Measurements from ENCODE around the gene AP1M1.
A peak's percentile ranks its signal among the peaks of the same experiment; 100 is the strongest.

AP1M1 gene

DNA sequence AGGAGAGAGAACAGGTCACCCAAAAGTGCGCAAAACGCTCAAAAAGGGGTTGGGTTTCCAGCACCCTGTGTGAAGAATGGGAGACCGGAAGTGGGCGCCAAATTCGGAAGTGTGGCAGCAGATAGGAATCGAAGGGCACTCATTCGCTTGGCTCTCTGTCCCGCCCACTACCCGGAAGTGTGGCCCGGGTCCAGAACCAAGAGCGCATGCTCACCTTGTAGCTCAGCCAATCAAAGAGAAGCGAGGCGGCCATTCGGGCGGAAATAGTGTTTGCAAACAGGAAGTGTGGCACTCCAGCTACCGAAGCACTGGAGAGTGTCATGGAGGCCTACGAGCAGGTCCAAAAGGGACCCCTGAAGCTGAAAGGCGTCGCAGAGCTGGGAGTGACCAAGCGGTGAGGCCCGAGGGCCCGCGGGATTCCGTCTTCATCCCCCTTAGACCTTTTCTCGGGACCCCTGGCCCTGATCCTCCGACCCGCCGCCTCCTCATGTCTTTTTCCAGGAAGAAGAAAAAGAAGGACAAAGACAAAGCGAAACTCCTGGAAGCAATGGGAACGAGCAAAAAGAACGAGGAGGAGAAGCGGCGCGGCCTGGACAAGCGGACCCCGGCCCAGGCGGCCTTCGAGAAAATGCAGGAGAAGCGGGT lies 12.5 kb upstream of the AP1M1 start, which contains the start of gene FAM32A:
TSS of gene FAM32A (plus strand) at position 288 of the 645 bp plus-strand sequence. CDS start at position 321, 33 bp downstream.
- DNase-seq, result peak; percentile 80 to 99 (median 96)

DNA sequence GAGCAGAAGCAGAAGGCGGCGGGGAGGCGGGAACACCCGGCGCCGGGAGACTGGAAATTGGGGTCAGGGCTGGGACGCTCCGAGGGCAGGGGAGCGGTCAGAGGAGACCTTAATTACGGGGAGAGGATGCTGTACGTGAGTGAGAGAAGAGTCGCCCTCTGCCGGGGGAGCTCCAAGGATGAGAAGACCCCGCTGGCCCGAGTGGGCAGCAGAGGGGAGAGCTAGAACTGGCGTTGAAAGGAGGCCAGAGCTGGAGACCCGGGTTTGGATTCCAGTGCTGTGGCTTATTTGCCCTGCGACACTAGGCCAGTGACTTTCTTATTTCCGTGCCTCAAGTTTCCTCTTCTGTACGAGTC lies 12.0 kb upstream of the AP1M1 start:
- DNase-seq, result peak in 16 of 56 donors; percentile 7 to 47 (median 24)

DNA sequence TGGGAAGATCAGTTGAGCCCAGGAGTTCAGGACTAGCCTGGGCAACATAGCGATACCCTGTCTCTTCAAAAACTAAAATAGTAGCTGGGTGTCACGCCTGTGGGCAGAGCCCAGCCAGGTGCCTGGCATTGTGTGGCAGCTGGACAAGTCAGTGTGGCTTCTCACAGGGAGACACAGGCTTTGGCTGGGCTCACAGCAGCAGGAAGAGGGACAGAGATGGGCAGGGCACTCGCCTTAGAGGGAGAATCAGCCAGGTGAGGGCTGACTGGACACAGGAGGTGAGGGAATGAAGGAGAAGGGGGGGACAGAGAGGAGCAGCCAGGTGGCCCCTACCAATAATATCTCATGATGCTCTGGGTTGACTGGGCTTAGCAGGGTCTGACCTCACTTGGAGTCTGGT lies 9.2 kb upstream of the AP1M1 start:
- no peak for DNase-seq

DNA sequence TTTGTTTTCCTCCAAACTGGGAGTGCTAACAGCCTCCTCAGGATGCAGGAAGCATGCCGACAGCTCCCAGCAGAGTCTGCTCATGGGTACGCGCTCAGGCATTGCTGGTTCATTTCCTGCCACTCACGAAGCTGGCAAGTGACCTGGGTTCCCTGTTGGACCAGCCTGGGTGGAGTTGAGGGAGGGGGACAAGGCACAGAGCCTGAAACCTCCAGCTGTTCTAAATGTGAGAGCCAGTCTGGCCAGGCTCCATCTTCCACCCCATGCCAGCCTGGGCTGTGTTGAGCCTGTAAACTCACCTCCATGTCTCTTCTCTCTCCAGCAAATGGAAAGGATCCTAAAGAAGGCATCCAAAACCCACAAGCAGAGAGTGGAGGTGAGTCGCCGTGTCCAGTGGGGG lies 7.5 kb upstream of the AP1M1 start:
- DNase-seq, result no peak

DNA sequence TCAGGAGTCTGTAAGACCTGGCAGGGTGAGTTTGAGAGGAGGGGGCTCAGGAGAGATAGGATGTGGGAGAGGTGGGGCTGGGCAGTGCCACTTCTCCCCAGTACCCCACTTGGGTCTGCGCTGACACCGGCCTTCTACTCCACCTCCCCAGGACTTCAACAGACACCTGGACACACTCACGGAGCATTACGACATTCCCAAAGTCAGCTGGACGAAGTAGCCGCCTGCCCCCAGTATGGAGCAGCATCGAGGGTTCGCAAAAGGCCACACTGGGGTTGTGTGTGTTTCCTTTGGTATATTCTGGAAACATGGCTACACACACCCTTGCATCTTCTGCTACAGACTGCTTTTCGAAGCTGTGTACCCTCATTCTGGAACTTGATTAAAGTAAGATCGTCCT lies 7.0 kb upstream of the AP1M1 start:
- DNase-seq, result no peak

DNA sequence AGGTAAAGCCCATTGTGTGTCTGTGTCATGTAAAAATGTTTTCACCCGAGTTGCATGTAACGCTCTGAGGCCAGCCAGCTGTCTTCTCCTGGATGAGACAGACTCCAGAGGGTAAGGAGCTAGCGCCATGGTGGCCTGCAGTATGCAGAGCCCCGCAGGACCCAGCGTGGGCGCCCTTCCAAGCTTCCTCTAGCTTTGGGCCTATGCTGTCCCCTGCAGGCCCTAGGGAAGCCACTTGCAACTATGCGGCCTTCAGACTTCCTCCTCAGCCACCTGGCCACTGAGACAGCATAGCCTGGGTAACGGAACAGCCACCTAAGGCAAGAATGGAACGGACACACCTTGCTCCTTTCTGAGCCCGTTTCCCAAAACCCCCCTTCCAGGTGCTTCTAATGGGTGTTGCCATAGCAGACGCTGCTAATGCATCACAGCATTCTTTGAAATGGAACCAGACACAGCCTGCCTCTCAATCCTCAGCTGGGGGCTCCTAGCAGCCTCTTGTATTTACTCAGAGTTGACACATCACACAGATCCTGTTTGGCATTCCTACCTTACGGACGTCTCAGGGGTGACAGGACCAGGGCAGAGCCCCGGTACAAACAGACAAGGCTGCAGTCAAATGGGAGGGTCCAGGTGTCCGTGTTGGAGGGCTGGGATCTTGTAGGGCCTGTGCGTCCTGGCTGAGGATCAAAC lies 6.3 kb upstream of the AP1M1 start:
- DNase-seq, result no peak

DNA sequence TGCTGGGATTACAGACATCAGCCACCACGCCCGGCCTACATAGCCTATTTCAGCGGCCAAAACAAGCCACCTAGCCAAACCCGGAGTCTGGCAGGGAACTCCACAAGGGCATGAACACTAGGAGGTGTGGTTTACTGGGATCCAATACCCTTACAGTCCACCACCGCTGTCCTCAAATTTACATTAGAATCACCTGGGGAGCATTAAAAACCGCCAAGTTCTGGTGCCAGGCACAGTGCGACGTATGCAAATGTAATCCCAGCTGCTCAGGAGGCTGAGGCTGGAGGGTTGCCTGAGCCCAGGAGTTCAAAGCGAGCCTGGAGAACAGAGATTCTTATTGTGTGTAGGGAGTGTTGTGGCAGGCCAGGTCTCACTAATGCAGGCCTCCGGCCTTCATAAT lies 4.2 kb upstream of the AP1M1 start:
- DNase-seq, result no peak

DNA sequence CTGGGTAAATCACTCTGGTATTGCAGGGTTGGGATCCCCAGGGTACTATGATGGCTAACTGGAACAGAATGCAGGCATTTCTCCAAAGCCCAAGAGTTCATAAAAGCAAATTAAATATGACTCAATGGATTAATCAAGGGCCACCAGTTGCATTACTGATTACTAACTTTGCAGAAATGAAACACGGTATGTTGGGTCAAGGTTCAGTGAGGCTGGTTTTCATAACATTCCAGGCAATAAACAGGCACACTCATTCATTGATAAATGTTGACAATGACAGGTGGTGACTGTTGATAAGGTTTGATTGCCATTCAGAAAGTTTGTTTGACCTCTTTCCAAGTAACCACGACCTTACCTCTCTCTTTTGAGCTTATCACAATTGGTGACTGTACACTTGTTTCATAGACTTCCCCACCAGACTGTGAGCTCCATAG lies 506 bp upstream of the AP1M1 start:
- DNase-seq, result no peak

DNA sequence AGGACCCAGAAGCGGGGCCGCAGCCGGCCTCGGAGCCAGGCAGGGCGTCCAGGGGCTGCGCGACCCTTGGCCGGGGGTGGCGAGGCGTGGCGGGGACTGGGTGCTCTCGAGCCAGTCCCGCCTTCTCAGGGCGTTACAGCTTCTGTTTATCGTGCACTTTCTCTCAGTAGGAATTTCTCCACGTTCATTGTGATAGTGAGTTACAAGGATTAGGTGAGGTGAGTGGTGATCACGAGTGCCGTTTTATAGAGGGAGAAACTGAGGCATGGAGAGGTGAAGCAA lies 600 bp downstream of the AP1M1 start:
- no peak for DNase-seq

DNA sequence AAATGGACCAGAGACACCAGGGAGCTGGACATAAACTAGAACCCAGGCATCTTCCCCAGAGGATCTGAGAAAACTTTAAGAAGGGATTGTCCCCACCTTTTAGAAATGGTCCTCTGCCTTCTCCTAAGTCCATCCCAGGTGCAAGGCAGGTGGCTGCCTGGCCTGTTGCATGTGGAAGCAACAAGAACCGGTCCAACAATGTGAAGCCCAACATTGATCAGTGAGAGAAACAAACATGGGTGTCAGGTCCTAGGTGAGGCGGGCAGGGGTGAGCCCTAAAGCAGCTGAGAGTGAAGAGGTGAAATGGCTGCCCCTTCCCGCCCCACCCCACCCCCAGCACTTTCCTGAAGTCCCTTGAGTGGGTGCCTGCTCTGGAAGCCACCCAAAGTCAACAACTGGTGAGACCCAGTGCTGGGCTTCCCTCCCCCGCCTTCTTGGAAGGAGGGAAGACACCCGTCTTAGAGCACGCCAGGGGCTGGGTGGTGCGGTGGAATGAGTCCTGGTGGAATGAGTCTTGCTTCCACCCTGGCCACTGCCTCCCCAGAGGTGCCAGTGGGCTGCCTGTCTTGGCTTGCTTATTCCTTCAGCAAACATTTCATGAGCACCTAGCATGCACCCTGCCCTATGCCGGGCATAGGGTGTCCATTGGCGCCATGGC lies 1.7 kb downstream of the AP1M1 start:
- DNase-seq, result no peak

DNA sequence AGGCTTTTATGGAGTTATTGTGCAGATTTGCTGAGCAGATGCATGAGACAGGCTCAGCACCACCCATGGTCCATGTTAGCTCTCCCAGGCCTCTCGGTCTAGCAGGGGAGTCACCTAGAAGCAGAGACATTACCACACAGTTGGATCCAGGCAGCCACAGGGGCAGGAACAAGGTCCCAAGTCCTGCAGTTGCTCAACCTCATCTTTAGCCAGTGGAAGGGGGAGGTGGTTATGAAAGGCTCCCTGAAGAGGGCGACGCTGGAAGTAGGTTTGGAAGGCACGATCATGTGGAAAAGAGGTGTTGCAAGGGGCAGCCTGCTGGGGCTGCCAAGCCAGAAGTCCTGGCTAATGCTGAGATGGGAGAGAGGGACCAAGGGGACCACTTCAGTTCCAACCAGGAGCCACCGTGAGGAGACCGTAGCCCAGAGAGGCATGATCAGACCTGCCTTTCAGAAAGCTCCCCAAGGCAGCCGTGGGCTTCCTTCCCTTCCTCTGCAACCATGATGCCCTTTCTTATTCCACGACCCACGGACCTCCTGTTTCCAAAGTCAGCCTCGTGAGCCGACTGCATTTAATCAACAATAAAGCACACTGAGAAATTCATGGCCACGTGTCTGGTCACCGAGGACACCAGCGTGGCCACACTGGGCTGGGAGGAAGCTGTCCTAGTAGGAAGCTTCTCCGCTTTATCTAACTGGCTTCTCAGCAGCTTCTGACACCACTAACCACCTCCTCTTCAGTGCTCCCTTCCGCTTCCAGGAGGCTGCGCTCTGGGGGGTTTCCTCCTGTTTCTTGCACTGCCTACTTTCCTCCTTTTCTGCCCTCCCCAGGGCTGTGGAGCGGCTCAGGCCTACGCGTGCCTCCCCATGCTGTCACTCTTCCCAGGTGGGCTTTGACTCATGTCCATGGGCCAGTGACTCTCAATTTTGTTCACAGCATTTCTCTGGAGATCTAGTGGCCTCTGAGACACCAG lies 2.6 kb downstream of the AP1M1 start:
- no peak for DNase-seq

DNA sequence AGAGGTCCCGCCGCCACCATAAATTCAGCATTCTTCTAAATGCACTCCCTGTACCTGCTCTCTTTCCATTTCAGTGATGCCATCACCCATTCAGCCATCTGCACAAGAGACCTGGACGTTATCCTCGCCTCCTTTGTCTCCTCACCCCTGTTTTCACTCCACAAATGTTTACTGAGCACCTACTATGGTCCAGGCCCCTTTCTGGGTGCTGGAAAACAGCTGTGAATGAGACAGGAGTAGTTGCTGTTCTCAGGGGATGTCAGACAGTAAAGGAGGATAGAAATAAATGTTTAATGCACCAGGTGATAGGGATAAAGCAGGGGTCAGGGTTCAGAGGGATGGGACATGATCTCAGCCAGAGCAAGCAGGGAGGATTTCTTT lies 3.3 kb downstream of the AP1M1 start:
- no peak for DNase-seq

DNA sequence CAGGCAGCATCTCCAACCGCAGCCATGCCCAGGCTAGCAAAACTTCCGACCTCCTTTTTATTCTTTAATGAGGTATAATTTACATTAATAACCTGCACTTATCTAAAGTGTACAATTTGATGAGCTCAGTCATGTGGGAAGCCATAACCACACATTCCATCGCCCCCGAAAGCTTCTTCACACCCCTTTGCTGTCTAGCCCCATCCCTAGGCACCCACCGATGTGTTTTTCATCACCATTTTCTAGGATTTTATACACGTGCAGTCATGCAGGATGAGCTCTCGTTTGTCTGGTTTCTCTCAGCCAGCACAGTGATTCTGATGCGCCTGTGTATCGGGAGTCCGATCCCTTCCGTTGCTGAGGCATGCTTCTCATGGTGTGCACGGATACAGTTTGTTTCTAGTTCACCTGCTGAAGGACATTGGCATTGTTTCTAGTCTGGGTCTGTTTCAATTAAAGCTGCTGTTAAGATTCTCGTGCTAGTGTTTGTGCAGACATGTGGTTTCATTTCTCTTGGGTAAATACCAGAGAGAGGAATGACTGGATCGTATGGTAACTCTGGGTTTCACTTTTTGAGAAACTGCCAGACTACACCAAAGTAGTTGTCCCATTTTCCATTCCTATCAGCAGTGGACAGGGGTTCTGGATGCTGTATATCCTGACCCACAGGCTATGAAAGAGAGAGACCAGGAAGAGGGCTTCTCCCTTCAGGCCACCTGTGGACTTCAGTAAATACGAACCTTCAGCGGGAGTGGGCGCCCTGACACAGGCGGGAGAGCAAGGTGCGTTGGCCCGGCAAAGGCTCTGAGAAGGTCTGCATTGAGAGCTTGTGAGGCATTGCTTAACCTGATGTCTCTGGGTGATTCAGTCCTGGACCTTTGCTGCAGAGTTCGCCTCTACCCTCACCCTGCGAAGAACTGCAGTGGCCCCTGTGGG lies 4.9 kb downstream of the AP1M1 start:
- peak in 4 of 56 donors; percentile 6 to 32 (median 24) for DNase-seq

DNA sequence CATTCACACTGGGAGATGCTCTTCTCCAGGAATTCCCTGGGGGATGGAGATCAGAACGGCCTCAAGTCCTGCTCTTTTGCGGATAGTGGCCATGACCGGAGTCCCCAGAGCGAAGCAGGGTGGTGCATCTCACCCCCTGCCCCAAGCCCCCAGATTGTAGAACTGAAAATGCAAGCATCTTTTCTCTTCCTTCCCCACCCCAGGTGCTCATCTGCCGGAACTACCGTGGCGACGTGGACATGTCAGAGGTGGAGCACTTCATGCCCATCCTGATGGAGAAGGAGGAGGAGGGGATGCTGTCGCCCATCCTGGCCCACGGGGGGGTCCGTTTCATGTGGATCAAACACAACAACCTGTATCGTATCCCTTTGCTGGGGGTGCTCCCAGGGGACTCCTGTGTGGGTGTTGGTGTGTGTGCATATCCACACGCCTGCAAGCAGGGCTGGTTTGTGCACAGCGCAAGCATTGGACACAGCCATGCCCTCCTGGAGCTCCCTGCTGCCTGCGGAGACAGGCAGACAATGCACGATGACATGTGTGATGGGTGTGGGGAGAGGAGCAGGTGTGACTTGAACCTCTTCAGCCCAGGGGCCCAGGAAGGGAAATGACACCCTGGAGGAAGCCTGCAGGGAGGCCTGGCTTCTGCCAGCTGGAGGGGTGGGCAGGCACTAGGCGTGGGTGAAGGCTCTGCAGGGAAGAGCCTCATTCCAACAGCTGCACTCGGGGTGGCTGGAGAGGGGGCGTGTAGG lies 5.7 kb downstream of the AP1M1 start:
- no peak for DNase-seq

DNA sequence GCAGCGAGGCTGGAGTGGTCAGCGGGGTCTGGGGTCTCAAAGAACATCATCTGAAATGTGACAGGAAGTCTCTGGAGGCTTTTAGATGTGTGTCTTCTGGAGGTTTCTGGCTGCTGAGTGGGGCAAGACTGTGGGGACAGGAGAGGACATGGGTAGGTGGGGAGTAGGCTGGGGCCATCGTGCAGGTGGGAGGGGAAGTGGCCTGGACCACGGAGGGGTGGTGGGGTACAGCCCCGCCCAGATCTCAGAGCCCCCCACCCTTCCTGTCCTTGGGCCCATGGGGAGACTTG lies 6.2 kb downstream of the AP1M1 start:
- no peak for DNase-seq

DNA sequence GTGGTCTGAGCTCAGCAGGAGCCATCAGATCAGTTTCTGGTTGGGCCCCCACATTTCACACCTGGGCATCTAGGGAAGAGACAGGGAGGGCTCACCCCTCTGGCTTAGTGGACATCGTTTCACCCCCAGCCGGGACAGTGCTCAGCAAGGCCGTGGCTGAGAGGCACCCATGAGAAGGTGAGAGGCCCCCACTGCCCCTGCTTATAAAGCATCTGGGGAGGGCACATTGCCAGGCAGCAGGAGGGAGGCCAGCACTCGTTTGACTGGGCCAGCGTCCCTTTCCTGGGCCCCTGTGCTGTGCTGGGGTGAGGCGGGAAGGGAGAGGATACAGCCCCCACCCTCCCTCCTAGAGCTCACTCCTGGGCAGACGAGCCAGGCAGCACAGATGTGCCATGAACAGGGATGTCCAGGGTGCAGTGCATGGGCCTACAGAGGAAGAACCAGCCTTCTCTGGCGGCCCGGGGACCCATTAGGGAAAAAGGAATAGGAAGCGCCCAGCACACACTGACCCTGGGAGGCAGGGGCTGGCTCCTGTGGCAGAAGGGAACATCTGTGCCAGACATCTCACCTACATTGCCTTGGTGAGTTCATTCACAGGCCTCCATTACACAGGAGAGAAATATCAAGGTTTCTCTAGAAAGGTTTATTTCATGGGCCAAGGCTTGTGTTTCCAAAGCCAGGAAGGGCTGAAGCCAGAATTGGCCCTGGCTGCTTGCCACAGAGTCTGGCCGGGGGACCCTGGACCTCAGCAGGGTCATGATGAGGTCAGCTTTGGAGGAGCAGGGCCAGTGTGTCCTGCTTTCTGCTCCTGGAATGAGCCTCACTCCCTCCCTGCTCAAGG lies 7.7 kb downstream of the AP1M1 start:
- DNase-seq, result no peak

DNA sequence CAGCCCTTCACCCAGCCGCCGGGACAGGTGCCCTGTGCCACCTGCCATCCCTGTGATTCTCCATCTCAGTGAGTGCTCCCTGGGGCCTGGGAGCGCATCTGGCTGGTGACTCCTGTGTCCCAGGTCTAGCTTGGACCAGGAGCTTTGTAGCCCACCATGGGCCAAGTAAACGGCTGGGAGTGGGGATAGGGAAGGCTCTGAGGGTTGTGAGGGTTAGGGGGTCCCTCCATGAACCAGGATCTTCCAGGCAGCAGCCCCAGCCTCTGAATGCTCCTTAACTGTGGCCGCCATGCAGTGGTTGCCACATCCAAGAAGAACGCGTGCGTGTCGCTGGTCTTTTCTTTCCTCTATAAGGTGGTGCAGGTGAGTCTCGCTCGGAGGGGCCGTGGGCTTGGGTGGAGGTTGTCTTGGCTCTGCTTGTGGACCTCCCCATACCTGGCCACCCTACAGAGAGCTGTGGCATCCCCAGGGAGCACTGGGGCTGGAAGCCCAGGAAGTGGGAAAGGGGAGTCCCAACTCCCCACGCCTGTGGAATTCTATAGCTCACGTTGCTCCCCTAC lies 8.4 kb downstream of the AP1M1 start:
- no peak for DNase-seq

DNA sequence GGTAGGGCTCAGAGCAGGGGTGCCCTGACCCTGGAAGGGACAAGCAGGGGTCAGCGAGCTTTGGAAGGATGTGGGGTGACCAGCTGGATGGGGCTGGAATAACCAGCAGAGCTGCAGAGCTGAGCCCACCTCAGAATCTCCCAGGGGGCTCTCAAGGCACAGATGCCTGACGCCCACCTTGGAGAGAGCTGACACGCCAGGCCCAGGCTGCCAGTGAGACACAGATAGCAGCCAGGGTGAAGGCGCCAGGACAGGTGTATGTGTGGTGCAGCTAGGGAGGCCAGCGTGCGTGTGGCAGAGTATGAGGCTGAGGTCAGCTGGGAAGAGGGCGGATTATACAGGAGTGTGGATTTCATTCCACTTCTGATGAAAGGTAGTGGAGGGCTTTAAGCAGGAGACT lies 8.9 kb downstream of the AP1M1 start:
- DNase-seq, result no peak

DNA sequence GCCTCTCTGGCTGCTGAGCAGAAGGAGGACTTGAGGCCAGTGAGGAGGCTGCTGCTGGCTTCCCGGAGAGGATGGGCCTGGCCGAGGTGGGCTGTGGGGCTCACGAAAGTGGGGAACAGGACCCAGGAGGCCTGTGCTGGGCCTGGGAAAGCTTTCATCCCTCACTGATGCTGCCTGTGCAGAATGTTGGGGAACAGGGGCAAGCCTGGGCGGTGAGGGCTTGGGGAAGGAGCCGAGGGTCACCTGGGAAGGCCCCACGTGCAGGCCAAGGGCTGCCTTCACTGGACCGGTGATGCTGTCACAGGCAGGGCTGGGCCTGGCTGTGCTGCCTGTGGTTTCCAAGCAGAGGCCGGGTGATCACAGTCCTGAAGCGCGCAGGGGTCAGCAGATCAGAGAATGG lies 9.4 kb downstream of the AP1M1 start:
- no peak for DNase-seq

Measured in nucleus accumbens (tissue), 56 donors.